ENCODE data around the gene CAPS.

DNA sequence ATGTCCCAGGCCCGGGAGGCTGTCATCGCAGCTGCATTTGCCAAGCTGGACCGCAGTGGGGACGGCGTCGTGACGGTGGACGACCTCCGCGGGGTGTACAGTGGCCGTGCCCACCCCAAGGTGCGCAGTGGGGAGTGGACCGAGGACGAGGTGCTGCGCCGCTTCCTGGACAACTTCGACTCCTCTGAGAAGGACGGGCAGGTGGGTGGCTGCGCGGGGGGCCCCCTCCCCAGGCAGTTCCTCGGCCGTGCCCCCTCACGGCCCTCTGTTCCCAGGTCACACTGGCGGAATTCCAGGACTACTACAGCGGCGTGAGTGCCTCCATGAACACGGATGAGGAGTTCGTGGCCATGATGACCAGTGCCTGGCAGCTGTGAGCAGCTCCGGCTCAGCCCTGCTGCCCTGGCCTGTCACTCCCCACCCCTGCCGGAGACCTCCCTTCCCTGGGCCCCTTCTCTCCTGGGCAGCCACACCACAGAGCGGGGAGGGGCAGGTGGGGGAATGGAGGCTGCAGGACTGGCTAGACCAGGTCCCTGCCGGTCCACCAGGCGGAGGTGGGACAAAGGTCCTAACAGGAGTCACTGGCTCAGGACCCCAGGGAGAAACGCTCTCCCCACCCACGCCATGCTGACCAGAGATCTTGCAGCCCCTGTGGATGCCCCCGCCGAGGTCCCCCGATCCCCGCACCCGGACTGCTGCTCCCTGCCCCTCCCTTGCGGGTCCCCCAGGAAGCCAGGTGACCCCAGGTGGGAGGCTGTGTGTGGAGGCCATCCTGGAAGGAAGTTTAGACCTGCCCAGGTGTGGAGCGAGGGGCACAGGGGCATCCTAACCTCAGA is 1.1 kb downstream of the CAPS start:
- TF ChIP-seq POLR2AphosphoS5 (IDR thresholded peaks at IDR 0.05) = no peak
- no peak for TF ChIP-seq POLR2A (IDR thresholded peaks at IDR 0.05)
